ENCODE data around the gene APOOL.

DNA sequence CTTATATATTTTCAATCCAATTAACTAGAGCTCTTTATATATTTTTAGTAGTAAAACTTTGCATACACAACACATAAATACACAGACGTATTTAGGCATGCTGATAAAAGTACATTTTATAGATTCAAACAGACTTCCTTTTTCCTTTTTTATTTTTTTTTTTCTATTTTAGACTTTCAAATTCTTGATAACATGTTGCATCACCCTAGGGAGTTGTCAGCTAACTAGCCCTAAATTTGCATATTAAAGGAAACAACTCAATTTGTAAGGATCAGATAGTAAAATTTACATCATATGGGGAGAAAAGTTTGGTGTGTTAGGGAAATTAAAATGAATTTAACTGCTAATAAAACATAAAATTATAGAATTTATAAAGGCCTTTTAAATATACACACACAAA lies 47.4 kb upstream of the APOOL start:
- TF ChIP-seq EP300 (IDR thresholded peaks at IDR 0.05; ENCODE audit: borderline replicate concordance in 1 of 2, control insufficient read depth in 1 of 2, low read depth in 2 of 2, low read length in 2 of 2): no peak
- no peak for TF ChIP-seq POLR2A (IDR thresholded peaks at IDR 0.05; ENCODE audit: low read depth, low read length)
- TF ChIP-seq, protein P1, sequence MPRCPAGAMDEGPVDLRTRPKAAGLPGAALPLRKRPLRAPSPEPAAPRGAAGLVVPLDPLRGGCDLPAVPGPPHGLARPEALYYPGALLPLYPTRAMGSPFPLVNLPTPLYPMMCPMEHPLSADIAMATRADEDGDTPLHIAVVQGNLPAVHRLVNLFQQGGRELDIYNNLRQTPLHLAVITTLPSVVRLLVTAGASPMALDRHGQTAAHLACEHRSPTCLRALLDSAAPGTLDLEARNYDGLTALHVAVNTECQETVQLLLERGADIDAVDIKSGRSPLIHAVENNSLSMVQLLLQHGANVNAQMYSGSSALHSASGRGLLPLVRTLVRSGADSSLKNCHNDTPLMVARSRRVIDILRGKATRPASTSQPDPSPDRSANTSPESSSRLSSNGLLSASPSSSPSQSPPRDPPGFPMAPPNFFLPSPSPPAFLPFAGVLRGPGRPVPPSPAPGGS (IDR thresholded peaks at IDR 0.05; ENCODE audit: borderline replicate concordance, insufficient read depth, low read depth, low read length, poor library complexity, severe bottlenecking): no peak
